Muscle layer of duodenum (tissue), 2 donors: ENCODE measurements around the gene DCDC2.

ENCODE experiments used
- H3K27ac ChIP-seq: one replicate; pipeline ENCODE4 v1.7.0; 2013; ENCODE audit warnings: mild to moderate bottlenecking, low read length
- H3K27me3 ChIP-seq: one replicate; pipeline ENCODE4 v1.7.0; 2013; ENCODE audit warnings: low read depth, mild to moderate bottlenecking, control low read depth, low read length
- H3K36me3 ChIP-seq, 2 donors: one replicate each; pipeline ENCODE4 v1.7.0; 2013; ENCODE audit warnings: low read length in 2 of 2, control low read depth in 1 of 2, mild to moderate bottlenecking in 1 of 2; ENCODE audit not compliant: insufficient read depth in 2 of 2, control insufficient read depth in 1 of 2
- H3K4me1 ChIP-seq, 2 donors: one replicate each; pipeline ENCODE4 v1.7.0; 2013; ENCODE audit warnings: low read length in 2 of 2, mild to moderate bottlenecking in 2 of 2, control low read depth in 1 of 2, moderate library complexity in 1 of 2; ENCODE audit not compliant: insufficient read depth in 2 of 2, control insufficient read depth in 1 of 2
- H3K4me3 ChIP-seq, 2 donors: one replicate each; pipeline ENCODE4 v1.7.0; 2013; ENCODE audit warnings: low read length in 2 of 2, low read depth in 1 of 2, mild to moderate bottlenecking in 1 of 2
- H3K9me3 ChIP-seq, 2 donors: one replicate each; pipeline ENCODE4 v1.7.0; 2013; ENCODE audit warnings: low read length in 2 of 2, control low read depth in 1 of 2, mild to moderate bottlenecking in 1 of 2; ENCODE audit not compliant: control insufficient read depth in 1 of 2
- donor health status: healthy.

DCDC2 gene

GRCh38 chr6:24340998-24341938, 16.6 kb downstream of the DCDC2 start:
- Histone ChIP-seq H3K27ac (no peak overlapping the region), H3K4me1 (no peaks in the 10 kb centered on the region), H3K36me3 (no peaks in the 10 kb centered on the region), H3K4me3 (no peak overlapping the region), H3K27me3 (no peaks in the 10 kb centered on the region), H3K9me3 (no peaks in the 10 kb centered on the region)

- no peaks in the 10 kb centered on the region for H3K4me1 ChIP-seq
- H3K27me3 ChIP-seq: no peaks in the 10 kb centered on the region
- H3K36me3 ChIP-seq: no peaks in the 10 kb centered on the region
- H3K27ac ChIP-seq: no peak overlapping the region
- H3K9me3 ChIP-seq: no peaks in the 10 kb centered on the region
- no peak overlapping the region for H3K4me3 ChIP-seq
Measured at GRCh38 chr6:24339932-24340331, 17.9 kb downstream of the DCDC2 start.

- no peaks in the 10 kb centered on the region for H3K27me3 ChIP-seq
Measured at GRCh38 chr6:24334285-24334684, 23.6 kb downstream of the DCDC2 start.

GRCh38 chr6:24332317-24332716, 25.5 kb downstream of the DCDC2 start:
- no peaks in the 10 kb centered on the region for H3K27me3 ChIP-seq
- no peaks in the 10 kb centered on the region for H3K4me1 ChIP-seq
- no peaks in the 10 kb centered on the region for H3K9me3 ChIP-seq
- H3K36me3 ChIP-seq: no peaks in the 10 kb centered on the region
- H3K27ac ChIP-seq: no peak overlapping the region
- no peak overlapping the region for H3K4me3 ChIP-seq

More at GRCh38 chr6:24334285-24334684, 23.6 kb downstream of the DCDC2 start:
- Histone ChIP-seq H3K9me3 (no peaks in the 10 kb centered on the region), H3K36me3 (no peaks in the 10 kb centered on the region), H3K4me3 (no peak overlapping the region), H3K4me1 (no peaks in the 10 kb centered on the region), H3K27ac (no peak overlapping the region)

DNA sequence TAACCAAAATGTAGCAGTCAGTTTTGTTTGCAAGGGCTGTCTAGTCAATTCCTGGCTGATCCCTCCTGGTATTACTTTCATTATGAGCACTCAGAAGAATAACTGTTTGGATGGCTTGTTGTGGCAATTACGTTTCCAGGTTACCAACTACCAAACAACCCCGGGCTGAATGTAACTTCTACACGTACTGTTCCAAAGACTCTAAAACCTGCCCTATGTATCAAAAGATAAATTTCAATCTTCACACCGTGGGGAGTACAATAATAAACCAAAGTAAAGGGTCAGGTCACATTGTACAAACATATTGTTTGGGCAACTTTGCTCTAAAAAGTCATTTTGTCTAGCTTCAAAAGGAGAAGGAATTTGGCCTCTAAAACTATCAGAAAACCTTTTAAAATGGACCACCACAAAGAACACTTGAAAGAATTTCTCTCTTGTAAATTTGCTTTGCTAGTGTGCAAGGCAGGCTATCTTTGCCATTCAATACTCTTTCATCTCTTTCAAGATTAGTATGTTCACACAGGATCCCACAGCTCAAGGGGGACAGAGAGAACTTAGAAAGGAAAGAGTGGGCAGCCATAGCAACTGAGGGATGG, 27.6 kb downstream of the DCDC2 start:
- no peak overlapping the region for H3K27ac ChIP-seq
- H3K9me3 ChIP-seq: no peaks in the 10 kb centered on the region
- H3K4me3 ChIP-seq: no peak overlapping the region
- no peaks in the 10 kb centered on the region for H3K27me3 ChIP-seq
- H3K36me3 ChIP-seq: no peaks in the 10 kb centered on the region
- no peaks in the 10 kb centered on the region for H3K4me1 ChIP-seq

DNA sequence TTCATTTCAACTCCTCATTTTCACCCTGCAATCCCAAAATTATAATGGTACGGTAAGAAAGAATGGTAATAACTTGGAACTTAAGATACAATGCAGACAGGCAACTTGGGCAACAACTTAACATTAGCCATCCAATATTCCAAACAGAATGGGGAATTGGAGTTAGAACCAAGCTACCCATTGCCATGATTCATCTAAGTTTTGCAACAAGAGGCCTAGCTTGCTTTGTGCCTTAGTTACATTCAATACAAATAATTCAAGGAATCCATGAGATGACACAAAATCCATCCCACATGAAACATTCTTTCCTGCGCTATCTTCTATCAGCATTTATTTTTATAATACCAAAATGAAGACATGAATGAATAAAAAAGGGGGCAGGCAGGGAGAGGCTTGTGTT, 28.4 kb downstream of the DCDC2 start:
- Histone ChIP-seq H3K4me1 (no peaks in the 10 kb centered on the region), H3K4me3 (no peak overlapping the region), H3K36me3 (no peaks in the 10 kb centered on the region), H3K27me3 (no peaks in the 10 kb centered on the region), H3K27ac (no peak overlapping the region), H3K9me3 (no peaks in the 10 kb centered on the region)

- Histone ChIP-seq H3K27me3 (no peaks in the 10 kb centered on the region), H3K27ac (no peak overlapping the region), H3K4me3 (no peak overlapping the region), H3K4me1 (no peaks in the 10 kb centered on the region), H3K9me3 (no peaks in the 10 kb centered on the region), H3K36me3 (no peaks in the 10 kb centered on the region)
Measured at GRCh38 chr6:24329022-24329421, 28.8 kb downstream of the DCDC2 start.

- H3K9me3 ChIP-seq: no peaks in the 10 kb centered on the region
- no peak overlapping the region for H3K27ac ChIP-seq
- no peak overlapping the region for H3K4me3 ChIP-seq
- no peaks in the 10 kb centered on the region for H3K27me3 ChIP-seq
- no peaks in the 10 kb centered on the region for H3K4me1 ChIP-seq
- H3K36me3 ChIP-seq: no peaks in the 10 kb centered on the region
Measured at GRCh38 chr6:24327756-24328155, 30.1 kb downstream of the DCDC2 start.

- H3K36me3 ChIP-seq: no peaks in the 10 kb centered on the region
- H3K4me3 ChIP-seq: no peak overlapping the region
- H3K27ac ChIP-seq: no peak overlapping the region
- no peaks in the 10 kb centered on the region for H3K27me3 ChIP-seq
- no peaks in the 10 kb centered on the region for H3K9me3 ChIP-seq
- no peaks in the 10 kb centered on the region for H3K4me1 ChIP-seq
Measured at GRCh38 chr6:24325978-24326377, 31.9 kb downstream of the DCDC2 start.

GRCh38 chr6:24324617-24325016, 33.2 kb downstream of the DCDC2 start:
- Histone ChIP-seq H3K4me1 (no peaks in the 10 kb centered on the region), H3K4me3 (no peak overlapping the region), H3K36me3 (no peaks in the 10 kb centered on the region), H3K27ac (no peak overlapping the region), H3K27me3 (no peaks in the 10 kb centered on the region), H3K9me3 (no peaks in the 10 kb centered on the region)

GRCh38 chr6:24323632-24324337, 34.1 kb downstream of the DCDC2 start:
- Histone ChIP-seq H3K9me3 (no peaks in the 10 kb centered on the region), H3K36me3 (no peaks in the 10 kb centered on the region), H3K4me1 (no peaks in the 10 kb centered on the region), H3K27me3 (no peaks in the 10 kb centered on the region), H3K4me3 (no peak overlapping the region), H3K27ac (no peak overlapping the region)
